Pancreas (tissue), 10 donors: ENCODE measurements around the gene MACROD2. TPM values are rescaled to one million over a fixed set of nuclear protein-coding genes. Genes with fewer than 3 reads are reported as not detected.
A peak's percentile ranks its signal among the peaks of the same experiment; 100 is the strongest.

ENCODE experiments used
- ATAC-seq, 4 donors: fragments of 200-7000 bp; cut with Tn5 transposase; one replicate each; pipeline versions ENCODE4 v1.8.0 to v1.9.1; 2020; ENCODE audit warnings: mild to moderate bottlenecking in 4 of 4, moderate library complexity in 4 of 4
- DNase-seq, 6 donors: peaks; one replicate each; pipeline ENCODE4 v3.0.0-alpha.2; 2020
- FAIRE-seq: peaks from 2 replicates; lab custom pipeline; 2012; peaks lifted over from hg19 to GRCh38; lab: Jason Lieb, UNC
- H3K27ac ChIP-seq, 4 donors: fragments of 200-600 bp; sonication (generic); 1 replicate in 3 of 4; 2 replicates in 1 of 4; pipeline versions ENCODE4 v1.5.0 to v1.8.0; 2020
- H3K27me3 ChIP-seq, 4 donors: fragments of 200-600 bp; one replicate each; pipeline ENCODE4 v1.8.0; 2021
- H3K36me3 ChIP-seq, 3 donors: fragments of 200-600 bp; sonication (generic) in 1 of 3; one replicate each; pipeline versions ENCODE4 v1.5.0 to v1.8.0; 2020 to 2021
- H3K4me1 ChIP-seq, 3 donors: fragments of 200-600 bp; one replicate each; pipeline ENCODE4 v1.8.0; 2021
- H3K4me3 ChIP-seq, 4 donors: fragments of 200-600 bp; sonication (generic) in 2 of 4; one replicate each; pipeline versions ENCODE4 v1.5.0 to v1.8.0; 2020 to 2021
- H3K9me3 ChIP-seq, 4 donors: fragments of 200-600 bp; one replicate each; pipeline ENCODE4 v1.8.0; 2021
- CTCF ChIP-seq, 4 donors: fragments of 200-600 bp; sonication (generic) in 3 of 4; IDR thresholded peaks; one replicate each; pipeline versions ENCODE4 v1.5.0 to v1.8.0; 2021; ENCODE audit warnings: antibody characterized with exemption in 4 of 4
- WGBS, 2 donors: extraction: QIAGEN DNeasy Blood & Tissue Kit; methylation state at CpG; one replicate each; pipeline ENCODE4 v1.1.7; 2013; 5-methylcytosine and 5-hydroxymethylcytosine counted together
- intact Hi-C, 3 donors: fragments of 100-400 bp; cut with DNase I; formaldehyde crosslinking; loops; one replicate each; pipeline versions ENCODE4 v1.11.1 to v1.14.2; 2022
- polyA plus RNA-seq, 2 donors: library from polyadenylated mRNA; stranded (reverse); fragments of 200-250 nt; gene quantifications; one replicate each; pipeline ENCODE4 v1.2.3, GENCODE V29; 2013
- total RNA-seq, 6 donors: library from RNA; stranded (reverse); fragmentation: NEBNext Ultra II Directional in 4 of 6; extraction: Animal tissue kit (Norgen Biotek cat#: 25700) in 4 of 6; gene quantifications; one replicate each; pipeline versions ENCODE4 v1.2.1 to v1.2.4, GENCODE V29; 2021 to 2023
- donor health status: healthy with polysubstance abuse.
- donor health status: DM: no; HTN: no; CAD: no; lungs with moderate emphysema.
- donor health status: DM: no; HTN: no; CAD: no.
- donor health status: control.
- donor health status: control.
- donor health status: Bipolar disorder and iron deficiency.
- donor health status: DM: yes; HTN: yes; CAD: no.
- donor health status: DM: no; HTN: no; CAD: no.
- donor health status: DM: no; HTN: no; CAD: no.
- donor health status: DM: yes; HTN: yes; CAD: no.

Gene MACROD2
- total and polyA plus RNA-seq, 8 donors, result 1.7 to 4.9 (median 2.7) TPM

DNA sequence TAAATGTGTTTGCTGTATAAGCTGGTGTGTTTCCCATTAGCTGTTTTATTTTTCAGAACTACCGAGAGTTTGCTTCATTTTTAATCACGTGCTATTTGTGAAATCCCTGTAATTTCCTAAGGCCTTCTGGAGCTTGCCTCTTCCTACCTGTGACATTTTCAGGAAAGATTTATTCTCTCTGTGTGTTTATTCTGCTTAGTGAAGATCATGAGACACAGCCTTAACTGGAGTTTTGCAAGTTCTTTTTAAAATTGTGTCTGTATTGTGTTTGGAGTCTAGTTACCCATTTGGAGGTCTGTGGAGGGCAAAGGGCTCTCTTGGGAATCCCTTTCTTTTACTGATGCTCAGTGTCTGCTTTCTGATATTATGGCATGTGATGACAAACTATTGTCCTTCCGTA, 701.2 kb downstream of the MACROD2 start:
- Histone ChIP-seq H3K27me3 (no peaks in the 10 kb centered on the region), H3K9me3 (no peaks in the 10 kb centered on the region), H3K27ac (no peak overlapping the region), H3K36me3 (no peaks in the 10 kb centered on the region), H3K4me3 (no peak overlapping the region), H3K4me1 (peaks cover 0 to 5% (median 0%) of the 10 kb centered on the region in 3 donors)
- no peak for FAIRE-seq
- ATAC-seq, result no peak
- 82 to 93% methylated on average over 3 of the region's 3 CpGs for WGBS, 2 donors
- intact Hi-C loops, result no loop called here
- no peak for TF ChIP-seq CTCF (IDR thresholded peaks at IDR 0.05)
- DNase-seq, result no peak

- no peaks in the 10 kb centered on the region for H3K27me3 ChIP-seq
- H3K9me3 ChIP-seq, result no peaks in the 10 kb centered on the region
- FAIRE-seq, result no peak
- H3K27ac ChIP-seq, result no peak overlapping the region
- no peak for DNase-seq
- H3K4me1 ChIP-seq, result peaks cover 0 to 5% (median 0%) of the 10 kb centered on the region in 3 donors
- intact Hi-C loops, result no loop called here
- no peak for ATAC-seq
- TF ChIP-seq CTCF (IDR thresholded peaks at IDR 0.05), result no peak
- 77 to 85% methylated on average over 4 of the region's 4 CpGs for WGBS, 2 donors
- no peak overlapping the region for H3K4me3 ChIP-seq
- no peaks in the 10 kb centered on the region for H3K36me3 ChIP-seq
Measured at GRCh38 chr20:14696937-14697336, 701.6 kb downstream of the MACROD2 start.

GRCh38 chr20:14698125-14698524, 702.8 kb downstream of the MACROD2 start:
- Histone ChIP-seq H3K27me3 (no peaks in the 10 kb centered on the region), H3K36me3 (no peaks in the 10 kb centered on the region), H3K4me3 (no peak overlapping the region), H3K9me3 (no peaks in the 10 kb centered on the region), H3K27ac (no peak overlapping the region), H3K4me1 (peaks cover 0 to 5% (median 0%) of the 10 kb centered on the region in 3 donors)
- 76 to 86% methylated on average over 4 of the region's 4 CpGs for WGBS, 2 donors
- no peak for ATAC-seq
- no peak for FAIRE-seq
- DNase-seq, result no peak
- intact Hi-C loops, result no loop called here
- no peak for TF ChIP-seq CTCF (IDR thresholded peaks at IDR 0.05)

DNA sequence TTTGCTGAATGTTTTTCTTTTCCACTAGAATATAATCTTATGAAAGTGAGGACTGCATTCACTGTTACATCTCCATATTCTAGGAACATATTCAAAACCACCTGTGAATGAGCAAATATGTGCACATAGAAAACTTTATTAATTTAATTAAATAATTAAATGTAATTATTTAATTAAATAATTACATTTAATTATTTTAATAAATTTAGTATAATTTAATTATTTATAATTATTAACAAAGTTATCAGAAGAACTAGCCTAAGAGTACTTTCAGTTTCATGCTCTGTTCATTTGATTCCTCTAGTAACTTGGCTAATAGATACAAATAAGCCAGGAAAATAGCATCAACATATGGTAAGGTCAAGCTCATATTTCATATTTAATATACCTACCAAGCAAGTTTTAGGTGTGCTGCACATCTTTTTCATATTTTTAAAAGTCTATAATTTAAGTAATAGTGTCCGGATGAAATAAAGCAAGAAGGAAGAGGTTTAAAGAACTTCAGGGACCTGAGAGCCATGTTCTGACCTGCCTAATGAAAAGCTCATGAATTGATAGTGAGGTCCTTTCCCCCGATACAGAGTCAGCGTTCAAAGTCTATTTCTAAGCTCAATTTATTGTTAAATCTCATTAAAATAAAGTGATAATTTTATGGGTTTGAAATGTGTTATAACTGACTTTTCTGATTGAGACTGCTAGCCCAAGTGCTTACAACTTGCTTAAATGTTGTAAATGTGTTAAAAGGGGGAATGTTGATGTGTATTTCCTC, 703.5 kb downstream of the MACROD2 start:
- H3K4me3 ChIP-seq, result no peak overlapping the region
- no peak overlapping the region for H3K27ac ChIP-seq
- no peak for ATAC-seq
- TF ChIP-seq CTCF (IDR thresholded peaks at IDR 0.05), result no peak
- DNase-seq, result no peak
- peak; percentile 91 for FAIRE-seq
- no peaks in the 10 kb centered on the region for H3K36me3 ChIP-seq
- no peaks in the 10 kb centered on the region for H3K9me3 ChIP-seq
- intact Hi-C loops, result no loop called here
- 77 to 82% methylated on average over 3 of the region's 3 CpGs for WGBS, 2 donors
- peaks cover 0 to 5% (median 0%) of the 10 kb centered on the region in 3 donors for H3K4me1 ChIP-seq
- no peaks in the 10 kb centered on the region for H3K27me3 ChIP-seq

GRCh38 chr20:14700639-14700960, 705.3 kb downstream of the MACROD2 start:
- Histone ChIP-seq H3K27me3 (no peaks in the 10 kb centered on the region), H3K9me3 (no peaks in the 10 kb centered on the region), H3K4me1 (peaks cover 0 to 5% (median 0%) of the 10 kb centered on the region in 3 donors), H3K27ac (no peak overlapping the region), H3K36me3 (no peaks in the 10 kb centered on the region), H3K4me3 (no peak overlapping the region)
- ATAC-seq (peak in 3 of 4 donors; percentile 55 to 60 (median 57)), FAIRE-seq (no peak), DNase-seq (no peak)
- no peak for TF ChIP-seq CTCF (IDR thresholded peaks at IDR 0.05)
- intact Hi-C loops, result no loop called here
